Caki2 (cell line): ENCODE data around the gene TARP.
"Not testable (repeated sequence)": the region's sequence is repeated elsewhere in the genome, so short reads cannot be mapped to it uniquely, and the experiment has no call there.

Experiments used
- DNase-seq: peaks from one replicate; pipeline ENCODE4 v3.0.0-alpha.2; 2015; ENCODE audit warnings: low read depth
- in situ Hi-C: cut with HindIII; loops from 2 replicates; pipeline ENCODE4 v1.10.0; 2016; ENCODE audit warnings: low sequenced_read_pairs, low pct_unique_long_range_greater_than_20kb, mixed read lengths

TARP gene

DNA sequence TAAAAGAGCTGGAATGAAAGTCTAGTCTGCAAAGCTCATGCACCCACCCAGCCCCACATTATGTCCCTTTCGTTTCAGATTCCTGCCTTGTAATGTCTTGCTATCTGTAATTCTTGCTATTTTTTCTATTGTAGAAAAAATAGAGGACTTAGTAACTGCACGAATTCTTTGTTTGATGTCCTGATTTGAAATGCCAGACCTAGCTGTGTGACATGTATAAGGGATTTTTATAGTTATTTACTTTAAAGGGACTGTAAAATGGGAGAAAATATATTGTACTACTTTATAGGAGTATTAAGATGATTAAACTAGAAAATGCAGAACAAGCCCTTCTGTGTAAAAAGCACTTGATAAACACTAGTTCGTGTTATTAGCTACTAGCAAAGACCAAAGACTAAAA, 32.4 kb downstream of the TARP start:
- DNase-seq: no peak
- in situ Hi-C loops: no loop called here

DNA sequence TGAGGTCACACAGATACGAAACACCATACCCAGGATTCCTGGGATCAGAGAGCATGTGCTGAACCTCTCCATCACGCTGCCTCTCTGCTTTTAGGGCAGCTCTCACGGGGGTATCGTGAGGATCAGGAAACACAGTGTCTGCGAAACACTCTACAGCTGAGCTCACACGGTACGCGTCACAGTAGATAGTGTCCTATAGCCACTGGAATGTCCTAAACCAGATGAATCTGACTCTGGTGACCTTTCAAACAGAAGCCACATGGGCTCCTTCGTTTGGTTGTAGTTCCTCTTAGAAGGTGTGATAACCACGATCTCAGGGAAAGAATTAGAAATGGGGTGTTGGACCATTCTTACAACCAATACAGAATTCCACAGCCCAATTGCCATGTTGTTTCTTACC, 34.3 kb downstream of the TARP start:
- in situ Hi-C loops, DNase-seq: not testable (repeated sequence)

DNA sequence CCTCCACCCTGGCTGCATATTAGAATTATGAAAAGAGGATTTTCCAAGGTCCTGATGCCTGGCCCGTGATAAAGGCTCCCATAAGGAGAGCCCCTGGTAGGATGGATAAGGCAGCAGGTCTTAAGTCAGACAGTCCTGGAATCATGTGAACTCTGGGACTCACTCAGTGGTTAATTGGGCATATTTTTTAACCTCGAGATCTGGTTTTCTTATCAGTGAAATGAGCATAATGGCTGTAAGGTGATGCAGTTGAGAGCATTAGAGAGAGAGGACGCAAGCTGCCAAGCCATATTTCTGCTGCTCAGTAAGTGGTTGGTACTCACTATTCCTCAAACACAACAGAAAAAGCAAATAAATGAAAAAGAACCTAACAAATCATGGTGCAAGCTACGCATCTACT, 37.8 kb downstream of the TARP start:
- in situ Hi-C loops: no loop called here
- DNase-seq: no peak

DNA sequence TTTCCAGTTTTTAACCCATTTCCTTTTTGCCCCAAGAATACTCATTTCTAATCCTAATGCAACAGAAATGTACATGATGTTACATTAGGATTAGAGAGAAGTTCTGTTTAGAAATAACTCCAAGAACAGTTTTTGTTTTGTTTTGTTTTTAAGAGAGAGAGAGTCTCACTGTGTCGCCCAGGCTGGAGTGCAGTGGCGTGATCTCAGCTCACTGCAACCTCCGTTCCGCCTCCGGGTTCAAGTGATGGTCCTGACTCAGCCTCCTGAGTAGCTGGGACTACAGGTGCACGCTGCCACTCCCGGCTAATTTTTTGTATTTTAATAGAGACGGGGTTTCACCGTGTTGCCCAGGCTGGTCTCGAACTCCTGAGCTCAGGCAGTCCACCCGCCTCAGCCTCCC, 38.7 kb downstream of the TARP start:
- in situ Hi-C loops, DNase-seq: not testable (repeated sequence)

DNA sequence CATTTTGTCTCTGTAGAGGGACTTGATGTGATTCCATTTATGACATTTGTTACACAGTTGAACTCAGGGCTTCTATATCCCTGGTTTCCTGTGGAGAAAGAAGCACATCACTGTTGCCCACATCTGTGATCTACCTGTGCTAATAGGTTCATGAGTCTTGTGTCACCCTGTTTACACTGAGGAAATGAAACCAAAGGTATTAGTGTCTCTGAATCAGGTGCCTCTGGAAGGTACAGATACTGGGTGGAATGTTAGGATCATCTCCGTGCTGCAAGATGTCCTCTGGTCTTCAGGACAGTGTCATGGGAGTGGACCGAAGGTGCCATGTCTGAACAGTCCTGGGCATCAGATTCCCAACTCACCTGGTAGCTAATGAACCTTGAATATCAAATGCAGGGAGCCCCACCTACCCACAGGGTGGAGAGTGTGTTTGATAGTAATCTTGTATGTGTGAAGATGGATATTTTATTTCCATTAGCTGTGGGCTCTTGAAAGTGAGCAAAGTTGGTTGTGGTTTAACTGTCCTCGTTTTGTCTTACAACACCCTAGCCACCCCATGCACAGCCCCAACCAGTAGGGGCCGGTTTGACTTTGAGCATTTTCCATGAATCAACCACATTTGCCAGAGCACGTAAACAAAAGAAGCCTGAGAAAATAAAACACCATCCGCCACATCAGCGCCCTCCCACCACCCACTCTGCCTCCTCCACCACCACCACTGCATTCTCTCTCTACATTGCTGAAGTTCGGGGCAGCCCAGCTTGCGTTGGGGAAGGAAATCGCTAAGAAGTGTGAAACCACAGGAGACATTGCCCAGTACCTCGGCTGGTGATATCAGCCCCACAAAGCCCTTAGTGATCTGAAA, 40.7 kb downstream of the TARP start:
- in situ Hi-C loops: no loop called here
- no peak for DNase-seq

DNA sequence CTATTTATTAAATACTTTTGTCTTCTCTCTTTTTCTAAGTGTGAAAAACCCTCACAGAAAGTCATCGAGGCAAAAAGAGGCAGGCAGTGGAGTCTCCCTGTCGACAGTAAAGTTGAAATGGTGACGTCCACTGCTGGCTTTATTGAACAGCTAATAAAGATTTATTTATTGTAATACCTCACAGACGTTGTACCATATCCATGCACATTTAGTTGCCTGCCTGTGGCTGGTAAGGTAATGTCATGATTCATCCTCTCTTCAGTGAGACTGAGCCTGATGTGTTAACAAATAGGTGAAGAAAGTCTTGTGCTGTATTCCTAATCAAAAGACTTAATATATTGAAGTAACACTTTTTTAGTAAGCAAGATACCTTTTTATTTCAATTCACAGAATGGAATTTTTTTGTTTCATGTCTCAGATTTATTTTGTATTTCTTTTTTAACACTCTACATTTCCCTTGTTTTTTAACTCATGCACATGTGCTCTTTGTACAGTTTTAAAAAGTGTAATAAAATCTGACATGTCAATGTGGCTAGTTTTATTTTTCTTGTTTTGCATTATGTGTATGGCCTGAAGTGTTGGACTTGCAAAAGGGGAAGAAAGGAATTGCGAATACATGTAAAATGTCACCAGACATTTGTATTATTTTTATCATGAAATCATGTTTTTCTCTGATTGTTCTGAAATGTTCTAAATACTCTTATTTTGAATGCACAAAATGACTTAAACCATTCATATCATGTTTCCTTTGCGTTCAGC, 43.4 kb downstream of the TARP start:
- DNase-seq: no peak
- in situ Hi-C loops: no loop called here

DNA sequence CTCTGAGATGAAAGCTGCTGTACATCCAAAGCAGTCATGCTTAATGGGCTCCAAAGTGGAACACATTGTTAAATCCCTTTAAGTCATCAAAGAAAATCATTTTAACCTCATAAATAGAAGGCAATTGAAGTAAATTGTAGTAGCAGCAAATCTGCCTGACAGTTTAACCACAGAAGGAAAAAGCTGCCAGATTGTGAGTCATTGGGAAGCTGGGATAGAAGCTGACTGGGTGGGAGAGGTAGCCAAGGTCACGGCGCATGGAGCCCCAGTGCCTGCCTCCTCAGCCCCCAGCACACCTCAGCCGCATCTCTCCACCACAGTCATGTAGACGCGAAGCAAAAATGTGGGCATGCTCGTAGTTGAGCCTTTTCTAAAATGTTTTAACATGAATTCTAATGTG, 44.0 kb downstream of the TARP start:
- DNase-seq: peak; percentile 9
- in situ Hi-C loops: no loop called here

DNA sequence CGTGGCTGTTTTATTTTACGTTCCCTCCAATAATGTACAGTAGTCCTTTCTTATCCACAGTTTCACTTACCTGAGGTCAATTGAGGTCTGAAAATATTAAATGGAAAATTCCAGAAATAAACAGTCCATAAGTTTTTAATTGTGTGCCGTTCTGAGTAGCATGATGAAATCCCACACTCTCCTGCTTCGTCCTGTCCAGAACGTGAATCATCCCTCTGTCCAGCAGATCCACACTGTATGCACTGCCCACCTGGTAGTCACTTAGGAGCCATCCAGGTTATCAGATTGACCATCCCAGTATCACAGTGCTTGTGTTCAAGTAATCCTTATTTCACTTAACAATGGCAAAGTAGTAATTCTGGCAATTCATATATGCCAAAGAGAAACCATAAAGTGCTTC, 49.0 kb downstream of the TARP start:
- in situ Hi-C loops: no loop called here
- no peak for DNase-seq

DNA sequence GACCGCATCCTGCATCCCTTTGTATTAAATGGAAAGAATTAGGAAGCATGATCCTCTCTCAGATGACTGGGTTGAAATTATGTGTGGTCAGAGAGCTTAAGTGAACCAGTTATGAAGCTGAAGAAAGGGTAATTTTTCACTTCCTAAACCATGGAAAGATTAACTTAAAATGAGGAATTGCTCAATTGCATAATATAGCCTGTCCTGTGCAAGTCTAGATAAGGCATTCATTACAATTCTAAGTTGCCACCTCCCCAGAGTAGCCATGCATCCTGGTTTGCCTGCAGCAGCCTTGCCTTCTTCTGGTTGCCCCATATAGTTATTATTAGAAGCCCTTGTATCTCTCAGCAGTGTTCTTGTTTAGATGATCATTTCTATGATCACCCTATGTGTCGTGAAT, 50.1 kb downstream of the TARP start:
- in situ Hi-C loops: no loop called here
- DNase-seq: no peak

DNA sequence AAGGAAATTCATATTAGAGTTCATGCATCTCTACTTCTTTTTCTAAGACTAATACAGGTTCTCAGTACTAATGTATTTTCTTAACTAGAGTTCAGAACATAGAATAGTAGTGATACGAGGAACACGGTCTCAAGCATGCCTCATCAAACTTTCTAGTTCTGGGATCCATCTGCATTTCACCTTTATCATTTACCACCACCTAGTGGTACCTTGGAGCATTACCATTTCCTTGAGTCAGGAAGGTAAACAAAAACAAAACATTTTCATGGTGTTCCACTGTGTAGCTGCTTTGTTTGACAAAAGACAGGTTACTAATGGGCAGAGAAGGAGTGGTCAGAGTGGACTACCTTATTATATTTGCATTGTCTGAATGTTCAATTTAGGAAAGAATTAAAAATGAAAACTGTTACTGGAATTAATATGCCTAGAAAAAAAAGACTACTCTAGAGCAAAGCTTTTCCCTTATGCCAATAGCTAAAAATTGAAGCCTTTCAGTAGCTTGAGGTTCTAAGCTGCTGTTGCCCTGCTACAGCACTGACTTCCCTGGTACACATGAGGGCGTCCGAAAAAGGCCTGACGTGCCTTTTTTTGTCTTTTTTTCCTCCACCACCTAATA, 50.8 kb downstream of the TARP start:
- peak; percentile 51 for DNase-seq
- in situ Hi-C loops: no loop called here

DNA sequence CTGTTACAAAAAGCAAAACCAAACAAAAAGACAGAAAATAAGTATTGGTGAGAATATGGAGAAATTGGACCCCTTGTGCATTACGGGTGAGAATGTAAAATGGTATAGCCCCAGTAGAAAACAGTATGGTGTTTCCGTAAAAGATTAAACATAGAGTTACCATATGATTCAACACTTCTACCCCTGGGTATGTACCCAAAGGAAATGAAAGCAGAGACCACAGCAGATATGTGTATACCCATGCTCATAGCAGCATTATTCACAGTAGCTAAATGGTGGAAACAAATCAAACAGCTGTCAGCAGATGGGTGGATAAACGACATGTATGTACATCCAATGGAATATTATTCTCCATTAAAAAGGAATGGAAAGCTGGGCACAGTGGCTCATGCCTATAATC, 53.0 kb downstream of the TARP start:
- in situ Hi-C loops: no loop called here

DNA sequence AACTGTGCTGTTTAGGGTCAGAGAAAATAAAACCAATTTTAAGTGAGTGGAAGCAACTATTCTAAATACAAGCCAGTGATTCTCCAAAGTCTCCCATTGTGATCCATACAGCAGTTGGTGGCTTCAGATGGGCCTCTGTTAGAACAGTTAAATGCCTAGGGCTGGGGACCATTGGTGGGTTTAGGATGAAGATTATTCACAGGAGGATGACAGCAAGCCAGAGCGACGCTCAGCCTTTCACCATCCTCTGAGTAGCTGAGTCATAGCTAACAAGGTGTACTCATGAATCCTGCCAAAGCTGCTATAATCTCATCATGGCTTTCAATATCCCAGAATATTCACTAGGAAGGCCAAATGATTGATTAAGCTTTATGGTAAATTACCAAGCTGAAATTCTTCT, 55.8 kb downstream of the TARP start:
- in situ Hi-C loops: no loop called here
- DNase-seq: no peak

More for the DNA sequence above, 53.0 kb downstream of the TARP start:
- DNase-seq: no peak

DNA sequence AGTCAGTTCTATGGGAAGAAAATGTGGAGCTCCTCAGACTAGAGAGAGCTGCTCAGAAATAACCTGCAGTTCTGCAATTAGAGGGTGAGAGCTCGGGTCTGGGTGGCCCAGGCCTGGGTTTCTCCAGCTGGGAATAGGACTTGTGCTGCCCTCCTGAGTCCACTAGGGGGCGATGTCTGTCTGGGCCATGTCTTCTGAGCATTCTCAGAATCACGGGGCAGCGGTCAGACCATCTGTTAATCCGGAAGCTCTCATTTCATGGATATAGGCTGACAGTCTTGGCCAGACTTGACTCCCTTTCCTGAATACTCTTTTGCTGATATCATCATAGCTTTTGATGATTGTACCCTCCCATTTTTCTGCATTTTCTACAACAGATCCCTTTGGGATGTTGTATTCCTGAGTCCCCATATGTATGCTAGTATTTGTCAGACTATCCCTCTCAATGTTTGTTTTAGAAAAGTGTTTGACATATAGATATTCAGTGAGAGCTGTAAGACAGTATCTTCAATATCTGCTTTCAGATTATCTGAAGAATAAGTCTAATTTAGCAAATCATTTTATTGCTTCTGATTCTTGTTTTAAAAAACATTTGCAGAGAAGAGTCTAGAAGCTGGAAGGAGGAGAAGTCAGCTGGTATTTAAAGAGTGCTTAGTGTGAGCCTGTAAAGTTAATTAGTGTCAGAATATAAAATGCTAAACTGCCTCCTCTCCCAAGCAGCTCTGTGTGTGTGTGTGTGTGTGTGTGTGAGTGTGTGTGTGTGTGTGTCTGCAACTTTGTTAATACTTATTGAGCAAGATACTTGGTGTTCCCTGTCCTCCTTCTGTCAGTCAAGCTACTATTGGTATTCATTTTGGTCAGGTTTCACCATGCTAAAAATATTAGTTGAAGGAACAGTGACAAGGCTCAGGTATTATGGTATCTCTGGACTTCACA, 57.4 kb downstream of the TARP start:
- peak; percentile 70 for DNase-seq
- in situ Hi-C loops: no loop called here

DNA sequence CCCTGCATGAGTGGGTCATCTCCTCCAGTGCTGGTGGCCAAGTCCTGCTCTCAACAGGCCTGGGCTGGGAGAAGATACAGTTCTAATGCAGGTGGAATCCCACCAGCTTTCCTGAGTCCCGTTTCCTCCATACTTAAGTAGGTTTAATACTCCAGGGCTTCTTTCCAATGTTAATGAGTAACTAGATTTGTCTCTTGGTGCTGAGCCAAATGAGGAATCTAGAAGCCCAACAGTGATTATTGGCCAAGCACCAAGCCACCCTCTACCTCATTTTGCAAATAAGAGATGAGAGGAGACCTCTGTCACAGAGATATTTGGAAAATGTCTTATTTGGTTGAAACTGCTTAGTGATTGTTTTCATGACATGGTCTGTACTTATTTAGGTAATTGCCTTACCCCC, 58.3 kb downstream of the TARP start:
- peak; percentile 57 for DNase-seq
- in situ Hi-C loops: no loop called here

DNA sequence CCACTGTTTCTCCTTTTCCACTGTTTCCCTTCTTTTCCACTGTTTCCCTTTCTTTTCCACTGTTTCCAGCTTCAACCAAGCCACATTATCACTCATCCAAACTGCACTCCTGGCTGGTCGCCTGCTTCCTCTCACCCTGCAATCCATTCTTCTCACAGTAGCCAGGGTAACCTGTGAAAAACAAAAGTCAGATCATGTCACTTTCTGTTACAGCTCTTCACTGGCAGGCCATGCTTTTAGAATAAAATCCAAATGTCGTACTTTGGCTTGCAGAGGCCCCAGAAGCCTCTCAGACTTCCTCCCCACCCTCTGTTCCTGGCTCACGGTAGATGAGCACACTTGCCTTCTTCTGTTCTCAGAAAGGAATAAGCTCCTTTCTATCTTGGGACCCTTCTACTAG, 61.5 kb downstream of the TARP start:
- in situ Hi-C loops: no loop called here
- no peak for DNase-seq

DNA sequence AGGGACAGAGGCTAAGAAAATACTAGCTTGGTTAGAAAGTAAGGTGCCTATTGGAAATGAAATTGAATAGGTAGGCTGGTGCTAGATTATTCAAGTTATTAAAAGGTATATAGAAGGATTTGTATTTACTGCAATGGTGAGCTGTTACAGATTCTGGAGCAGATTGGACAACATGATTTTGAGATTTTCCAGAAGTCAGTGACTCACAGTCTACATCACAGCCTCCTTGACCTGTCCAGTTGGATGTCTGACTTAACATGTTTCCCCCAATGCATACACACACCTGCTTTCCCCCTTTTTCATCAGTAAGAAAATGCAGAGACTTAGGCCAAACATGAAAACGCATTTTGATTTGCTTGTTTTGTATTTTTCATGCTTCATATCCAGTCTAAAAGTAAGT, 62.0 kb downstream of the TARP start:
- in situ Hi-C loops: no loop called here
- DNase-seq: no peak
